RWPE1 (cell line): ENCODE results near the gene FAM107B.

Source experiments
- CTCF ChIA-PET: fragments of 350-600 bp; sonication (Branson Sonifier 250); formaldehyde crosslinking; extraction: SDS; loops from one replicate; lab custom pipeline; 2021; lab: Yijun Ruan, JAX
- POLR2A ChIA-PET: fragments of 400-600 bp; formaldehyde crosslinking; extraction: SDS; loops from one replicate; lab custom pipeline; 2020; ENCODE audit warnings: antibody characterized with exemption; ENCODE audit not compliant: low non-redundant PET; lab: Yijun Ruan, JAX
- DNase-seq: peaks from one replicate; pipeline ENCODE4 v3.0.0; 2012; ENCODE audit warnings: low spot score
- H3K27ac ChIP-seq: fragments of 450-650 bp; 2 replicates; pipeline ENCODE4 v1.5.1; 2017
- CTCF ChIP-seq: fragments of 450-650 bp; conservative IDR thresholded peaks from 2 replicates; pipeline ENCODE4 v1.5.1; 2017; ENCODE audit warnings: low read depth, mild to moderate bottlenecking

The FAM107B gene

GRCh38 chr10:14803827-14804226, 29.1 kb upstream of the FAM107B start:
- H3K27ac ChIP-seq, result no peak overlapping the region
- ChIA-PET POLR2A (no interaction called here), CTCF (no interaction called here)
- no peak for DNase-seq
- no peak for TF ChIP-seq CTCF

- no peak overlapping the region for H3K27ac ChIP-seq
- POLR2A ChIA-PET, result no interaction called here
- CTCF ChIA-PET, result no interaction called here
- TF ChIP-seq CTCF, result no peak
- DNase-seq, result no peak
Observed at GRCh38 chr10:14801723-14802122, 27.0 kb upstream of the FAM107B start.

- CTCF ChIA-PET, result no interaction called here
Observed at GRCh38 chr10:14800397-14800796, 25.7 kb upstream of the FAM107B start.

GRCh38 chr10:14798636-14799035, 23.9 kb upstream of the FAM107B start:
- DNase-seq, result no peak
- CTCF ChIA-PET, result no interaction called here
- H3K27ac ChIP-seq, result no peak overlapping the region
- POLR2A ChIA-PET, result no interaction called here
- TF ChIP-seq CTCF, result no peak

More at GRCh38 chr10:14800397-14800796, 25.7 kb upstream of the FAM107B start:
- no peak overlapping the region for H3K27ac ChIP-seq
- no peak for TF ChIP-seq CTCF
- DNase-seq, result no peak
- POLR2A ChIA-PET, result no interaction called here

- POLR2A ChIA-PET, result no interaction called here
- DNase-seq, result no peak
- no peak overlapping the region for H3K27ac ChIP-seq
- CTCF ChIA-PET, result interaction anchor here (0.5 to 0.6 kb wide), 2 partner anchors 228 to 282 kb away, joined by 3 read pairs; no protein-coding TSS in a partner anchor
- no peak for TF ChIP-seq CTCF
Observed at GRCh38 chr10:14787938-14788337, 13.2 kb upstream of the FAM107B start.

- CTCF ChIA-PET, result no interaction called here
- no peak for TF ChIP-seq CTCF
- POLR2A ChIA-PET, result no interaction called here
- no peak overlapping the region for H3K27ac ChIP-seq
- no peak for DNase-seq
Observed at GRCh38 chr10:14784459-14785055, 9.9 kb upstream of the FAM107B start.
